Gastrocnemius medialis (tissue), 4 donors: Measurements from ENCODE around the gene ISG20. TPM values are rescaled to one million over a fixed set of nuclear protein-coding genes. Genes with fewer than 3 reads are reported as not detected.

Experiments used
- ATAC-seq, 2 donors: fragments of 150-250 bp; one replicate each; pipeline ENCODE4 v1.9.1; 2016
- DNase-seq, 2 donors: peaks; one replicate each; pipeline ENCODE4 v3.0.0-alpha.2; 2019
- H3K27ac ChIP-seq, 4 donors: fragments of 200-600 bp; sonication (generic); 1 replicate in 1 of 4; 2 replicates in 3 of 4; pipeline ENCODE4 v1.5.1; 2016 to 2018; ENCODE audit warnings: mild to moderate bottlenecking in 2 of 4, moderate library complexity in 1 of 4
- H3K27me3 ChIP-seq, 3 donors: fragments of 200-600 bp; sonication (generic) in 2 of 3; 1 replicate in 1 of 3; 2 replicates in 2 of 3; pipeline versions ENCODE4 v1.5.1 to v1.6.0; 2016 to 2019; ENCODE audit warnings: mild to moderate bottlenecking in 1 of 3, moderate library complexity in 1 of 3
- H3K36me3 ChIP-seq, 2 donors: fragments of 200-600 bp; sonication (generic) in 1 of 2; one replicate each; pipeline ENCODE4 v1.5.1; 2017 to 2018
- H3K4me1 ChIP-seq, 2 donors: fragments of 200-600 bp; sonication (generic) in 1 of 2; one replicate each; pipeline ENCODE4 v1.5.1; 2016 to 2017; ENCODE audit warnings: mild to moderate bottlenecking in 2 of 2
- H3K4me3 ChIP-seq, 4 donors: fragments of 200-600 bp; sonication (generic) in 3 of 4; 1 replicate in 1 of 4; 2 replicates in 3 of 4; pipeline ENCODE4 v1.5.1; 2016 to 2019; ENCODE audit warnings: mild to moderate bottlenecking in 2 of 4
- H3K9me3 ChIP-seq, 3 donors: fragments of 200-600 bp; sonication (generic) in 2 of 3; 1 replicate in 1 of 3; 2 replicates in 2 of 3; pipeline ENCODE4 v1.5.1; 2016 to 2019
- CTCF ChIP-seq, 5 experiments: fragments of 450-650 bp in 3 of 5; fragments of 200-600 bp in 2 of 5; sonication (generic) in 2 of 5; IDR thresholded peaks in 4 of 5; conservative IDR thresholded peaks in 1 of 5; 1 replicate in 4 of 5; 2 replicates in 1 of 5; pipeline ENCODE4 v1.5.1; 2016 to 2019; ENCODE audit warnings: antibody characterized with exemption in 5 of 5, mild to moderate bottlenecking in 3 of 5, moderate library complexity in 3 of 5
- POLR2A ChIP-seq, 2 donors: fragments of 450-650 bp; IDR thresholded peaks; one replicate each; pipeline ENCODE4 v1.6.1; 2017; ENCODE audit warnings: antibody characterized with exemption in 2 of 2, mild to moderate bottlenecking in 2 of 2, moderate library complexity in 2 of 2
- in situ Hi-C, 4 donors: fragments of 200-750 bp; cut with MboI; loops; one replicate each; pipeline versions ENCODE4 v1.15.0 to v1.8.0; 2017; ENCODE audit warnings: low sequenced_read_pairs in 4 of 4
- intact Hi-C: fragments of 100-400 bp; cut with DNase I; formaldehyde crosslinking; loops from one replicate; pipeline ENCODE4 v1.15.1; 2023; ENCODE audit warnings: low total_unique reads
- microRNA counts, 2 donors: library from miRNA; unstranded; fragments of <30 nt; microRNA quantifications; one replicate each; lab custom pipeline; 2016
- microRNA-seq, 2 donors: library from miRNA; unstranded; fragments of <30 nt; microRNA quantifications; one replicate each; pipeline ENCODE4, GENCODE V29; 2016; ENCODE audit warnings: borderline replicate concordance in 2 of 2
- total RNA-seq, 4 donors: library from RNA; depleted of rRNA; stranded (reverse); fragments of >200 nt; gene quantifications; one replicate each; pipeline versions ENCODE4 v1.1.0 to v1.2.3, GENCODE V29; 2016

The ISG20 gene
- total RNA-seq, 4 donors from 2014 or later = 1.2 to 9.2 (median 1.6) TPM

GRCh38 chr15:88703533-88703932, 64.7 kb downstream of the ISG20 start:
- no peak overlapping the region for H3K4me3 ChIP-seq
- no peaks in the 10 kb centered on the region for H3K9me3 ChIP-seq
- peaks cover 3 to 13% of the 10 kb centered on the region in 2 donors for H3K4me1 ChIP-seq
- no peak for TF ChIP-seq CTCF (IDR thresholded peaks at IDR 0.05 in 4 of 5, conservative IDR thresholded peaks at IDR 0.05 in 1 of 5)
- no peak for TF ChIP-seq POLR2A (IDR thresholded peaks at IDR 0.05)
- intact Hi-C loops = no loop called here
- in situ Hi-C loops = no loop called here
- H3K27ac ChIP-seq = no peak overlapping the region
- no peaks in the 10 kb centered on the region for H3K36me3 ChIP-seq
- DNase-seq = no peak
- ATAC-seq = no peak
- peaks cover 3 to 16% (median 6%) of the 10 kb centered on the region in 3 donors for H3K27me3 ChIP-seq

- DNase-seq = no peak
- Histone ChIP-seq H3K4me1 (peaks cover 3 to 24% of the 10 kb centered on the region in 2 donors), H3K27me3 (peaks cover 3 to 16% (median 4%) of the 10 kb centered on the region in 3 donors), H3K36me3 (no peaks in the 10 kb centered on the region), H3K9me3 (no peaks in the 10 kb centered on the region), H3K4me3 (peak overlapping the region; percentile 37 to 52 (median 49)), H3K27ac (no peak overlapping the region)
- TF ChIP-seq CTCF (IDR thresholded peaks at IDR 0.05 in 4 of 5, conservative IDR thresholded peaks at IDR 0.05 in 1 of 5) (no peak), POLR2A (IDR thresholded peaks at IDR 0.05) (no peak)
- in situ Hi-C loops = no loop called here
- intact Hi-C loops = loop anchor here (5.0 kb wide), 1 partner anchor 382 kb away; the partner anchor contains the start of gene ABHD2
- ATAC-seq = peak in 1 of 2 donors; percentile 29
Observed at GRCh38 chr15:88704791-88705768, 66.3 kb downstream of the ISG20 start.

GRCh38 chr15:88705769-88706165, 67.0 kb downstream of the ISG20 start:
- Histone ChIP-seq H3K4me1 (peaks cover 3 to 27% of the 10 kb centered on the region in 2 donors), H3K27ac (no peak overlapping the region), H3K9me3 (no peaks in the 10 kb centered on the region), H3K27me3 (peaks cover 4 to 16% (median 9%) of the 10 kb centered on the region in 3 donors), H3K36me3 (no peaks in the 10 kb centered on the region), H3K4me3 (peak overlapping the region; percentile 37 to 52 (median 49))
- DNase-seq (no peak), ATAC-seq (no peak)
- no peak for TF ChIP-seq CTCF (IDR thresholded peaks at IDR 0.05 in 4 of 5, conservative IDR thresholded peaks at IDR 0.05 in 1 of 5)
- TF ChIP-seq POLR2A (IDR thresholded peaks at IDR 0.05) = no peak
- intact Hi-C loops (loop anchor here (5.0 kb wide), 1 partner anchor 382 kb away; the partner anchor contains the start of gene ABHD2), in situ Hi-C loops (no loop called here)

MicroRNAs encoded within 50 kb of the gene (microRNA counts, 767-probe panel; counts per million panel counts)
- 356 to 448 counts per million in 2 donors for microRNA hsa-miR-1179 (lab: Ali Mortazavi, UCI)
- microRNA hsa-miR-7-5p (lab: Ali Mortazavi, UCI) = 356 to 448 counts per million in 2 donors

Small RNA genes within 50 kb of the gene (microRNA-seq; reads per million reads assigned to microRNA genes)
- 1.7 to 3.5 reads per million in 2 donors for gene MIR1179
- 0 reads per million in 2 donors for gene MIR3529
- gene MIR7-2 = 0 reads per million in 2 donors

Other genes with a start within 250 kb of the ISG20 start
- gene MRPL46, start 171.6 kb upstream of the ISG20 start, total RNA-seq = 10 to 100 TPM; 36.2 to 48.9 (median 44.6) TPM
- 10 to 100 TPM; 33.5 to 47.8 (median 45.2) TPM for gene MRPS11, start 171.3 kb upstream of the ISG20 start, total RNA-seq
- gene DET1, start 92.3 kb upstream of the ISG20 start, total RNA-seq = 1 to 10 TPM; 4.1 to 8.4 (median 6.4) TPM
- gene AEN, start 17.7 kb upstream of the ISG20 start, total RNA-seq = 10 to 100 TPM; 16.1 to 19.2 (median 17.3) TPM
- 1 to 10 TPM in 1 of 4 donors, under 1 TPM in 1, not detected in 2; 0.04 to 1.7 TPM for gene ACAN, start 164.4 kb downstream of the ISG20 start, total RNA-seq